ENCODE results near the gene SLC35E2B. TPM values are rescaled to one million over a fixed set of nuclear protein-coding genes. Genes with fewer than 3 reads are reported as not detected.

Gene SLC35E2B
- total RNA-seq, 4 donors from 2014 or later, result 34.0 to 59.9 (median 48.8) TPM

- no peak overlapping the region for H3K4me3 ChIP-seq
- H3K4me1 ChIP-seq, result peaks cover 44% of the 10 kb centered on the region
These were observed 66.8 kb downstream of the SLC35E2B start for GRCh38 chr1:1625824-1626206.

GRCh38 chr1:1625404-1625775 lies 67.2 kb downstream of the SLC35E2B start:
- TF ChIP-seq, protein P1, sequence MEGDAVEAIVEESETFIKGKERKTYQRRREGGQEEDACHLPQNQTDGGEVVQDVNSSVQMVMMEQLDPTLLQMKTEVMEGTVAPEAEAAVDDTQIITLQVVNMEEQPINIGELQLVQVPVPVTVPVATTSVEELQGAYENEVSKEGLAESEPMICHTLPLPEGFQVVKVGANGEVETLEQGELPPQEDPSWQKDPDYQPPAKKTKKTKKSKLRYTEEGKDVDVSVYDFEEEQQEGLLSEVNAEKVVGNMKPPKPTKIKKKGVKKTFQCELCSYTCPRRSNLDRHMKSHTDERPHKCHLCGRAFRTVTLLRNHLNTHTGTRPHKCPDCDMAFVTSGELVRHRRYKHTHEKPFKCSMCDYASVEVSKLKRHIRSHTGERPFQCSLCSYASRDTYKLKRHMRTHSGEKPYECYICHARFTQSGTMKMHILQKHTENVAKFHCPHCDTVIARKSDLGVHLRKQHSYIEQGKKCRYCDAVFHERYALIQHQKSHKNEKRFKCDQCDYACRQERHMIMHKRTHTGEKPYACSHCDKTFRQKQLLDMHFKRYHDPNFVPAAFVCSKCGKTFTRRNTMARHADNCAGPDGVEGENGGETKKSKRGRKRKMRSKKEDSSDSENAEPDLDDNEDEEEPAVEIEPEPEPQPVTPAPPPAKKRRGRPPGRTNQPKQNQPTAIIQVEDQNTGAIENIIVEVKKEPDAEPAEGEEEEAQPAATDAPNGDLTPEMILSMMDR (IDR thresholded peaks at IDR 0.05), result no peak
- no peak for TF ChIP-seq POLR2AphosphoS5 (IDR thresholded peaks at IDR 0.05)
- TF ChIP-seq POLR2A (IDR thresholded peaks at IDR 0.05), result no peak
- TF ChIP-seq EP300 (IDR thresholded peaks at IDR 0.05), result no peak
- peak; percentile 72 to 76 for DNase-seq (ENCODE audit: low spot score in 2 of 2)
- Histone ChIP-seq H3K9me3 (no peaks in the 10 kb centered on the region), H3K27me3 (peaks cover 11% of the 10 kb centered on the region), H3K4me1 (peaks cover 40% of the 10 kb centered on the region), H3K4me3 (no peak overlapping the region), H3K36me3 (peaks cover 9% of the 10 kb centered on the region), H3K27ac (no peak overlapping the region)
- 89% methylated on average over 25 of the region's 28 CpGs for WGBS

More at GRCh38 chr1:1625824-1626206, 66.8 kb downstream of the SLC35E2B start:
- Histone ChIP-seq H3K27me3 (peaks cover 15% of the 10 kb centered on the region), H3K9me3 (no peaks in the 10 kb centered on the region), H3K27ac (no peak overlapping the region), H3K36me3 (peaks cover 9% of the 10 kb centered on the region)
- DNase-seq (ENCODE audit: low spot score in 2 of 2), result peak in 1 of 2 donors; percentile 72
- 76% methylated on average over 8 of the region's 8 CpGs for WGBS
- TF ChIP-seq EP300 (IDR thresholded peaks at IDR 0.05) (no peak), POLR2A (IDR thresholded peaks at IDR 0.05) (no peak), POLR2AphosphoS5 (IDR thresholded peaks at IDR 0.05) (no peak)
- TF ChIP-seq, protein P1 (IDR thresholded peaks at IDR 0.05), result no peak

- Histone ChIP-seq H3K4me1 (peaks cover 33% of the 10 kb centered on the region), H3K27ac (no peak overlapping the region), H3K4me3 (no peak overlapping the region), H3K27me3 (peaks cover 6% of the 10 kb centered on the region), H3K36me3 (peaks cover 9% of the 10 kb centered on the region), H3K9me3 (no peaks in the 10 kb centered on the region)
- 79% methylated on average over 23 of the region's 38 CpGs for WGBS
- TF ChIP-seq POLR2AphosphoS5 (IDR thresholded peaks at IDR 0.05), result no peak
- DNase-seq (ENCODE audit: low spot score in 2 of 2), result peak; percentile 67 to 78
These were observed 67.9 kb downstream of the SLC35E2B start for GRCh38 chr1:1624443-1625403.

GRCh38 chr1:1623631-1624442 lies 68.8 kb downstream of the SLC35E2B start:
- Histone ChIP-seq H3K27ac (no peak overlapping the region), H3K4me1 (peaks cover 24% of the 10 kb centered on the region), H3K9me3 (no peaks in the 10 kb centered on the region), H3K4me3 (no peak overlapping the region), H3K27me3 (no peaks in the 10 kb centered on the region), H3K36me3 (peaks cover 9% of the 10 kb centered on the region)
- WGBS, result 91% methylated on average over 20 of the region's 51 CpGs
- TF ChIP-seq POLR2AphosphoS5 (IDR thresholded peaks at IDR 0.05) (no peak), EP300 (IDR thresholded peaks at IDR 0.05) (no peak), POLR2A (IDR thresholded peaks at IDR 0.05) (no peak)
- TF ChIP-seq, protein P1 (IDR thresholded peaks at IDR 0.05), result no peak
- DNase-seq (ENCODE audit: low spot score in 2 of 2), result no peak

GRCh38 chr1:1623181-1623630 lies 69.4 kb downstream of the SLC35E2B start:
- Histone ChIP-seq H3K27me3 (no peaks in the 10 kb centered on the region), H3K9me3 (no peaks in the 10 kb centered on the region), H3K36me3 (peaks cover 11% of the 10 kb centered on the region), H3K27ac (no peak overlapping the region), H3K4me1 (peaks cover 18% of the 10 kb centered on the region), H3K4me3 (no peak overlapping the region)
- no CpG with 5 or more reads among the region's 33 CpGs for WGBS
- DNase-seq (ENCODE audit: low spot score in 2 of 2), result peak in 1 of 2 donors; percentile 63
- TF ChIP-seq EP300 (IDR thresholded peaks at IDR 0.05) (no peak), POLR2AphosphoS5 (IDR thresholded peaks at IDR 0.05) (no peak), POLR2A (IDR thresholded peaks at IDR 0.05) (no peak)
- TF ChIP-seq, protein P1 (IDR thresholded peaks at IDR 0.05), result no peak
